Measurements from ENCODE around the gene MACROD2. TPM values are rescaled to one million over a fixed set of nuclear protein-coding genes. Genes with fewer than 3 reads are reported as not detected.

The MACROD2 gene
- polyA plus RNA-seq, 2 of the 4 experiments (the other 2 are of a cell fraction) = 0.96 to 1.3 TPM

DNA sequence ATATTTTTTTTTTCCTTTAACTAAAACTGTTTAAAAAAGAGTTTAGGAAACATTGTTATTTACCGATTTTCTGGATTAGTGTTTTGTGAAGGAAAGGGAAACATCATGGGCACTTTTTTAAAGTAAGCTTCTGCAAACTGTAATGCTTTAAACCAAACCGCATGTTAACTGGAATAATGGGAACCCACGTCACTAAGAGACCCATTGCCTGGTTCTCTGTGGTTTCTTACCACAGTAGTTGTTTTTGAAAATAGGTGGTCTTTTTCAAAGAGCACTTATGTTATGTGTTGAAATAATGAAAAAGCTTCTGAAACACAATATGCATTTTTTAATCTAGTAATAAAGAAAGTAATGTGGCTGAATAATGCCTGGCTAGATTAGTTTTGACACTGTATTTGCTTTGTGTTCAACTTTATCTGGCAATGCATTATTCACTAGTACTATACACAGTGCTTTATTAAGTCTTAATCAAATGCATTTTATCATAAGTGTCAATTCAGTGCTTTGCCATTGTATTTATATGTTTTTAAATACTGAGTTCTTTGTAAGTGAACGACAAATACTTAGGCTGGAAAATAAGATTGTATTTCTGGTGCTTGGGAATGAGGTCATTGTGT, 1096.2 kb downstream of the MACROD2 start:
- DNase-seq (ENCODE audit: low read depth in 1 of 2, low spot score in 1 of 2) (no peak), FAIRE-seq (peak; percentile 23), ATAC-seq (no peak)
- no peak overlapping the region for H3K27ac ChIP-seq
- H3K4me2 ChIP-seq = no peak overlapping the region
- ChIA-PET CTCF (no interaction called here), POLR2A (no interaction called here)
- no peaks in the 10 kb centered on the region for H3K4me1 ChIP-seq
- no peak overlapping the region for H3K4me3 ChIP-seq
- H3K9me3 ChIP-seq = no peaks in the 10 kb centered on the region
- WGBS (ENCODE audit: missing lambda C conversion rate) = 85% methylated on average over 4 of the region's 4 CpGs
- TF ChIP-seq ZC3H11A (IDR thresholded peaks at IDR 0.05) = no peak
- TF ChIP-seq, protein P1, sequence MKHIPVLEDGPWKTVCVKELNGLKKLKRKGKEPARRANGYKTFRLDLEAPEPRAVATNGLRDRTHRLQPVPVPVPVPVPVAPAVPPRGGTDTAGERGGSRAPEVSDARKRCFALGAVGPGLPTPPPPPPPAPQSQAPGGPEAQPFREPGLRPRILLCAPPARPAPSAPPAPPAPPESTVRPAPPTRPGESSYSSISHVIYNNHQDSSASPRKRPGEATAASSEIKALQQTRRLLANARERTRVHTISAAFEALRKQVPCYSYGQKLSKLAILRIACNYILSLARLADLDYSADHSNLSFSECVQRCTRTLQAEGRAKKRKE (CRISPR knock-in tag; IDR thresholded peaks at IDR 0.05; ENCODE audit: low read depth) = no peak
- no peak for TF ChIP-seq NPAS2 (CRISPR knock-in tag; IDR thresholded peaks at IDR 0.05; ENCODE audit: borderline replicate concordance)
- no peak for TF ChIP-seq PHF8 (IDR thresholded peaks at IDR 0.05; ENCODE audit: borderline replicate concordance, low read depth)
- no peak for TF ChIP-seq SREBF2 (IDR thresholded peaks at IDR 0.05)
- no peak for TF ChIP-seq HOXB13 (CRISPR knock-in tag; IDR thresholded peaks at IDR 0.05; ENCODE audit: low read depth)
- TF ChIP-seq JUNB (IDR thresholded peaks at IDR 0.05) = no peak
- no peak for TF ChIP-seq RFX5 (IDR thresholded peaks at IDR 0.05)
- TF ChIP-seq, protein P2, sequence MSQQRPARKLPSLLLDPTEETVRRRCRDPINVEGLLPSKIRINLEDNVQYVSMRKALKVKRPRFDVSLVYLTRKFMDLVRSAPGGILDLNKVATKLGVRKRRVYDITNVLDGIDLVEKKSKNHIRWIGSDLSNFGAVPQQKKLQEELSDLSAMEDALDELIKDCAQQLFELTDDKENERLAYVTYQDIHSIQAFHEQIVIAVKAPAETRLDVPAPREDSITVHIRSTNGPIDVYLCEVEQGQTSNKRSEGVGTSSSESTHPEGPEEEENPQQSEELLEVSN (IDR thresholded peaks at IDR 0.05; ENCODE audit: borderline replicate concordance, low read depth) = no peak
- TF ChIP-seq, protein P3, sequence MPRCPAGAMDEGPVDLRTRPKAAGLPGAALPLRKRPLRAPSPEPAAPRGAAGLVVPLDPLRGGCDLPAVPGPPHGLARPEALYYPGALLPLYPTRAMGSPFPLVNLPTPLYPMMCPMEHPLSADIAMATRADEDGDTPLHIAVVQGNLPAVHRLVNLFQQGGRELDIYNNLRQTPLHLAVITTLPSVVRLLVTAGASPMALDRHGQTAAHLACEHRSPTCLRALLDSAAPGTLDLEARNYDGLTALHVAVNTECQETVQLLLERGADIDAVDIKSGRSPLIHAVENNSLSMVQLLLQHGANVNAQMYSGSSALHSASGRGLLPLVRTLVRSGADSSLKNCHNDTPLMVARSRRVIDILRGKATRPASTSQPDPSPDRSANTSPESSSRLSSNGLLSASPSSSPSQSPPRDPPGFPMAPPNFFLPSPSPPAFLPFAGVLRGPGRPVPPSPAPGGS (IDR thresholded peaks at IDR 0.05) = no peak
- TF ChIP-seq POLR2A (IDR thresholded peaks at IDR 0.05; ENCODE audit: low read length) = no peak
- no peak for TF ChIP-seq HOXA7 (CRISPR knock-in tag; IDR thresholded peaks at IDR 0.05)
- no peak for TF ChIP-seq HDAC2 (IDR thresholded peaks at IDR 0.05)
- TF ChIP-seq HOXB5 (CRISPR knock-in tag; IDR thresholded peaks at IDR 0.05) = no peak
- TF ChIP-seq GATA3 (IDR thresholded peaks at IDR 0.05; ENCODE audit: borderline replicate concordance) = no peak

DNA sequence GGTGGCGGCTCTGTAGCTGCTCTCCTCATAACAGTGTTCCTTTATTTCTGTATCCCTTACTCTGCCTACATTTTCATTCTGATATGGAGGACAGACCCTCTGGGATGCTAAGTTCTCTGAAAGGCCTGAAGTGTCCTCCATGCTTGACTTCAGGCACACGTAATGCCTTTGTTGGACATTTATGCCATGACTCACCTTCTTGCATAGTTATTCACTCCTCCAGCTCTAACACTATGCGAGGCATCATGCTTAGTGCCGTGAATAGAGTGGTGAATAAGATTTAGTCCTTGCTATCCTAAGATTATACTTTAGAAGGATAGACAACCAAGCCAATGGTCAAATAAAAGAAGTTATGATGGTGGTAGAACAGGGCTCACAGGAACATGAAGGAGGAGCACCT, 1103.0 kb downstream of the MACROD2 start:
- Histone ChIP-seq H3K9me3 (0 out of 3 replicates have a peak, but pooled peaks cover 3% of the 10 kb centered on the region), H3K27ac (no peak overlapping the region), H3K4me3 (no peak overlapping the region), H3K4me1 (no peaks in the 10 kb centered on the region), H3K4me2 (no peak overlapping the region)
- FAIRE-seq (no peak), ATAC-seq (no peak), DNase-seq (ENCODE audit: low read depth in 1 of 2, low spot score in 1 of 2) (no peak)
- WGBS (ENCODE audit: missing lambda C conversion rate) = 77% methylated on average over 4 of the region's 4 CpGs
- CTCF ChIA-PET = no interaction called here
- POLR2A ChIA-PET = no interaction called here
- TF ChIP-seq JUN (IDR thresholded peaks at IDR 0.05) = no peak
- TF ChIP-seq HEYL (CRISPR knock-in tag; IDR thresholded peaks at IDR 0.05) = no peak
- TF ChIP-seq NFE2L2 (conservative IDR thresholded peaks at IDR 0.05; ENCODE audit: low read length) = no peak
- TF ChIP-seq FOSL2 (IDR thresholded peaks at IDR 0.05) = no peak
- TF ChIP-seq FOSL2 (CRISPR knock-in tag; IDR thresholded peaks at IDR 0.05) = no peak
- no peak for TF ChIP-seq ZNF302 (CRISPR knock-in tag; IDR thresholded peaks at IDR 0.05)

DNA sequence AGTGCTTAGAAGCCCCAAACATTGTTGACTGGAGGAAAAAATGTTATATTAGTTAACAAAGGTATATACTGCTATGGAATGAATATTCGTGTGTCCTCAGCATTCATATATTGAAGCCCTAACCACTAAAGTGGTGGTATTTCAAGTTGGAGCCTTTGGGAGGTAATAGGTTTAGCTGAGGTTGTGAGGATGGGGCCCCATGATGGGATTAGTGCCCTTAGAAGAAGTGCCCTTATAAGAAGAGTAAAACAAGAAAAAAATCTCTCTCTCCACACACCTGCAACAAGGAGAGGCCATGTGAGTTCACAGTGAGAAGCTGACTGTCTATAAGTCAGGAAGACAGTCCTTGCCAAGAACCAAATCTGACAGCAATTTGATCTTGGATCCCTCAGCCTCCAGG, 1103.8 kb downstream of the MACROD2 start:
- CTCF ChIA-PET = no interaction called here
- H3K9me3 ChIP-seq = 0 out of 3 replicates have a peak, but pooled peaks cover 3% of the 10 kb centered on the region
- no peaks in the 10 kb centered on the region for H3K4me1 ChIP-seq
- 4% methylated on average over 1 of the region's 1 CpG for WGBS (ENCODE audit: missing lambda C conversion rate)
- TF ChIP-seq MAFK (IDR thresholded peaks at IDR 0.05; ENCODE audit: partially characterized antibody) (no peak), JUNB (IDR thresholded peaks at IDR 0.05) (no peak)
- no peak overlapping the region for H3K4me3 ChIP-seq
- FAIRE-seq (no peak), ATAC-seq (no peak), DNase-seq (ENCODE audit: low read depth in 1 of 2, low spot score in 1 of 2) (no peak)
- H3K4me2 ChIP-seq = no peak overlapping the region
- POLR2A ChIA-PET = no interaction called here
- no peak overlapping the region for H3K27ac ChIP-seq

All from A549 (cell line).